ENCODE measurements around the gene ABCB9. TPM values are rescaled to one million over a fixed set of nuclear protein-coding genes. Genes with fewer than 3 reads are reported as not detected.
"Not testable (repeated sequence)": the region's sequence is repeated elsewhere in the genome, so short reads cannot be mapped to it uniquely, and the experiment has no call there.

ABCB9 gene
- total and polyA plus RNA-seq, 2 of the 8 experiments (the other 6 are each of a cell fraction or from before 2014, with no cell fraction given) = 3.8 to 8.0 TPM

DNA sequence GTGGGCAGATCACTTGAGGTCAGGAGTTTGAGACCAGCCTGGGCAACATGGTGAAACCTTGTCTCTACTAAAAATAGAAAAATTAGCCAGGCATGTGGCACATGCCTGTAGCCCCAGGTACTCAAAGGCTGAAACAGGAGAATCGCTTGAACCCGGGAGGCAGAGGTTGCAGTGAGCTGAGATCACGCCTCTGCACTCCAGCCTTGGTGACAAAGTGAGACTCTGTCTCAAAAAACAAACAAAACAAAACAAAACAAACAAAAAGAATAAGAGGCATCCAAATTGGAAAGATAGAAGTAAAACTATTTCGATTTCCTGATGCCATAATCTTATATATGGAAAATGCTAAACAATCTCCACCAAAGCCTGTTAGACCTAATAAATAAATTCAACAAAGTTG is 48.2 kb upstream of the ABCB9 start:
- H3K23me2 ChIP-seq (ENCODE audit: low read depth, low read length); H2AFZ ChIP-seq (ENCODE audit: low read length); H2BK5ac ChIP-seq (ENCODE audit: low read depth, low read length); H3K4me2 ChIP-seq (ENCODE audit: insufficient read depth in 1 of 2, low read depth in 2 of 2, low read length in 2 of 2); FAIRE-seq; H3K14ac ChIP-seq (ENCODE audit: insufficient read length); H3K4me3 ChIP-seq (ENCODE audit: extremely low read depth in 1 of 4, insufficient read depth in 2 of 4, low read depth in 3 of 4, low read length in 4 of 4); H3K27me3 ChIP-seq (replicated peaks in 1 of 4; ENCODE audit: control insufficient read depth in 3 of 4, extremely low read depth in 1 of 4, insufficient read depth in 3 of 4, low read length in 3 of 4); H3K79me2 ChIP-seq (ENCODE audit: control insufficient read depth in 1 of 2, insufficient read depth in 2 of 2, low read length in 2 of 2); H2BK120ac ChIP-seq (replicated peaks; ENCODE audit: low read depth, low read length); CTCF ChIA-PET (ENCODE audit: partially characterized antibody); H3K4ac ChIP-seq (replicated peaks; ENCODE audit: insufficient read length, low read depth, low read length); H3K18ac ChIP-seq (ENCODE audit: extremely low read depth, low read length); H4K91ac ChIP-seq (replicated peaks; ENCODE audit: insufficient read length, low read length); H3K9me3 ChIP-seq (ENCODE audit: insufficient read depth in 2 of 2, low read depth in 1 of 2, low read length in 1 of 2); H3K9ac ChIP-seq (replicated peaks in 1 of 4; ENCODE audit: extremely low read depth in 1 of 4, low read depth in 3 of 4, low read length in 3 of 4); H2BK15ac ChIP-seq (ENCODE audit: low read length); H3K56ac ChIP-seq (replicated peaks; ENCODE audit: insufficient read length, low read depth, low read length); H4K20me1 ChIP-seq (replicated peaks in 1 of 2; ENCODE audit: control insufficient read depth in 1 of 2, insufficient read depth in 2 of 2, low read length in 2 of 2); H3K4me1 ChIP-seq (replicated peaks in 1 of 4; ENCODE audit: control insufficient read depth in 3 of 4, insufficient read depth in 4 of 4, low read length in 3 of 4); H2AK5ac ChIP-seq (ENCODE audit: low read depth, low read length); H2BK12ac ChIP-seq (ENCODE audit: low read depth, low read length); DNase-seq (ENCODE audit: low read depth in 1 of 2, low spot score in 2 of 2); H4K5ac ChIP-seq (ENCODE audit: insufficient read length, low read depth, low read length); H3K27ac ChIP-seq (ENCODE audit: low read depth, low read length); H3K36me3 ChIP-seq (ENCODE audit: control insufficient read depth in 2 of 4, insufficient read depth in 4 of 4, low read length in 3 of 4); H2BK20ac ChIP-seq (ENCODE audit: low read length); H3K23ac ChIP-seq (ENCODE audit: insufficient read length); H4K8ac ChIP-seq (ENCODE audit: extremely low read depth, insufficient read depth, low read length); H3K79me1 ChIP-seq (ENCODE audit: low read depth, low read length): not testable (repeated sequence)
- POLR2A ChIA-PET (ENCODE audit: partially characterized antibody) = interaction anchor here (1.3 kb wide), 1 partner anchor 31 kb away, joined by 3 read pairs; no protein-coding TSS in a partner anchor
- 89% methylated on average over 4 of the region's 4 CpGs; no CpG with 5 or more reads in 1 of the 2 experiments for WGBS, 2 experiments (ENCODE audit: extremely low coverage in 1 of 2, insufficient coverage in 1 of 2, insufficient read length in 1 of 2, insufficient replicate concordance in 2 of 2, low coverage in 1 of 2, low lambda C conversion rate in 2 of 2, missing lambda C conversion rate in 1 of 2)

Data from H1 (cell line).